ENCODE measurements around the gene RBMS1. TPM values are rescaled to one million over a fixed set of nuclear protein-coding genes. Genes with fewer than 3 reads are reported as not detected.

RBMS1 gene
- total RNA-seq, 4 donors from 2014 or later: 26.3 to 52.5 (median 37.5) TPM

DNA sequence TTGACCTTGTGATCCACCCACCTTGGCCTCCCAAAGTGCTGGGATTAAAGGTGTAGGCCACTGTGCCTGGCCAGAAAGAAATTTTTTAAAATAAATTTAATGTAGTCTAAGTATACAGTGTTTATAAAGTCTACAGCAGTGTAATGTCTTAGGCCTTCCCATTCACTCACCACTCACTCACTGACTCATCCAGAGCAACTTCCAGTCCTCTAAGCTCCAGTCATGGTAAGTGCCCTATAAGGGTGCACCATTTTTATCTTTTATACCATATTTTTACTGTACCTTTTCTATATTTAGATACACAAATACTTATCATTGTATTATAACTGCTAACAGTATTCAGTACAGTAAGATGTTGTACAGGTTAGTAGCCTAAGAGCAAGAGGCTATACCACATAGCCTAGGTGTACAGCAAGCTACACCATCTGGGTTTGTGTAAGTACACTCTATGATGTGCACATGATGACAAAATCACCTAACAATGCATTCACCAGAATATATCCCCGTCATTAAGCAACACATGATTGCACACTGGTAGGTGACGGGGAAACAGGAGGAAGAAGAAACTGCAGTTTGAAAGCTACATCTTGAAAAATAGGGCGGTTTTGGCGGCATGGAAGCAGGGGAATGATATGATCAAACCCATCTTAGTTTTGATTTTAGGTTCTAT lies 188.4 kb downstream of the RBMS1 start:
- intact Hi-C loops (cut with DNase I): no loop called here
- peaks cover 0 to 65% (median 5%) of the 10 kb centered on the region in 3 donors for H3K36me3 ChIP-seq
- peaks cover 0 to 17% (median 0%) of the 10 kb centered on the region in 3 donors for H3K4me1 ChIP-seq
- TF ChIP-seq POLR2A (IDR thresholded peaks at IDR 0.05): no peak
- TF ChIP-seq, protein P1, sequence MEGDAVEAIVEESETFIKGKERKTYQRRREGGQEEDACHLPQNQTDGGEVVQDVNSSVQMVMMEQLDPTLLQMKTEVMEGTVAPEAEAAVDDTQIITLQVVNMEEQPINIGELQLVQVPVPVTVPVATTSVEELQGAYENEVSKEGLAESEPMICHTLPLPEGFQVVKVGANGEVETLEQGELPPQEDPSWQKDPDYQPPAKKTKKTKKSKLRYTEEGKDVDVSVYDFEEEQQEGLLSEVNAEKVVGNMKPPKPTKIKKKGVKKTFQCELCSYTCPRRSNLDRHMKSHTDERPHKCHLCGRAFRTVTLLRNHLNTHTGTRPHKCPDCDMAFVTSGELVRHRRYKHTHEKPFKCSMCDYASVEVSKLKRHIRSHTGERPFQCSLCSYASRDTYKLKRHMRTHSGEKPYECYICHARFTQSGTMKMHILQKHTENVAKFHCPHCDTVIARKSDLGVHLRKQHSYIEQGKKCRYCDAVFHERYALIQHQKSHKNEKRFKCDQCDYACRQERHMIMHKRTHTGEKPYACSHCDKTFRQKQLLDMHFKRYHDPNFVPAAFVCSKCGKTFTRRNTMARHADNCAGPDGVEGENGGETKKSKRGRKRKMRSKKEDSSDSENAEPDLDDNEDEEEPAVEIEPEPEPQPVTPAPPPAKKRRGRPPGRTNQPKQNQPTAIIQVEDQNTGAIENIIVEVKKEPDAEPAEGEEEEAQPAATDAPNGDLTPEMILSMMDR (IDR thresholded peaks at IDR 0.05): no peak
- WGBS, 2 donors: 83 to 90% methylated on average over 4 of the region's 4 CpGs
- no peaks in the 10 kb centered on the region for H3K27me3 ChIP-seq
- DNase-seq: no peak
- H3K4me3 ChIP-seq: no peak overlapping the region
- H3K27ac ChIP-seq: no peak overlapping the region
- H3K9me3 ChIP-seq: no peaks in the 10 kb centered on the region

DNA sequence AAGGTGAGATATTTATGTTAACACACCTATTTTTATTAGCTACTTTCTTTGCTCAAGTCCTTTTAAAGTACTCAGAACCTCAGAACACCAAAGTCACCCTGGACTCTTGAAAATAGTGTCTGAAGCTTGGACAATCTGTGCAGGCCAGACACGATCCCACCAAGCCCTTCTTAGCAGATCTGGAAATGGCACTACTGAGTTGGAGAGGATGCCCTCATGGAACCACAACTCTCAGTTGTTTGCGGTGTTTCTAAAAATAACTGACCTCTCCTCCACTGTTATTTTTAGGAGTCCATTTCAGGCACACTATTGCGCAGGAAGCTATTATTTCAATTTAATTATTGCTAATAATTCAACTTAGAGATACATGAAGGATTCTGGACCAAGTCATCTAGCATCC lies 190.1 kb downstream of the RBMS1 start:
- WGBS, 2 donors: 80 to 98% methylated on average over 3 of the region's 3 CpGs
- TF ChIP-seq, protein P1 (IDR thresholded peaks at IDR 0.05): no peak
- no peak for DNase-seq
- H3K27me3 ChIP-seq: no peaks in the 10 kb centered on the region
- intact Hi-C loops (cut with DNase I): no loop called here
- H3K4me3 ChIP-seq: no peak overlapping the region
- H3K4me1 ChIP-seq: peaks cover 0 to 9% (median 0%) of the 10 kb centered on the region in 3 donors
- H3K36me3 ChIP-seq: peaks cover 0 to 70% (median 5%) of the 10 kb centered on the region in 3 donors
- H3K27ac ChIP-seq: no peak overlapping the region
- no peaks in the 10 kb centered on the region for H3K9me3 ChIP-seq

DNA sequence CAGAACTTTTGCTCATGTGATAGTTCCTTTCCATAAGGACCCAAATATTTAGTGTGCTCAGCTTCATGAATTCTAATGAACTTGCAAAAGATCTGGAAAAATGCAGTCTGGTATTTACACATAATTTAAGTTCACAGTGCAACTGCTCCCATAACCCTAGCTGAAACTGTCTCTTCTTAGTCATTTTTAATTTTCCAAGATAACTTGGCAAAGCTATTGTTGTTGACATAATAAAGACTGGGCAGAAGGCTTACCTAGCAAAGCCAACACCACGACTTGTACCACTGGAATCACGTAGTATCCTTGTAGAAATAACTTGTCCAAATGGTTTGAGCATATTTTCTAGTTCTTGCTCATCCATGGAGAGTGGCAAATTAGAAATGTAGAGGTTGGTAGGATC lies 190.5 kb downstream of the RBMS1 start:
- intact Hi-C loops (cut with DNase I): no loop called here
- DNase-seq: no peak
- H3K36me3 ChIP-seq: peaks cover 0 to 74% (median 5%) of the 10 kb centered on the region in 3 donors
- no peak overlapping the region for H3K27ac ChIP-seq
- no peak overlapping the region for H3K4me3 ChIP-seq
- peaks cover 0 to 9% (median 0%) of the 10 kb centered on the region in 3 donors for H3K4me1 ChIP-seq
- H3K27me3 ChIP-seq: no peaks in the 10 kb centered on the region
- TF ChIP-seq, protein P1 (IDR thresholded peaks at IDR 0.05): no peak
- no peak for TF ChIP-seq POLR2A (IDR thresholded peaks at IDR 0.05)
- 80 to 81% methylated on average over 2 of the region's 2 CpGs for WGBS, 2 donors
- H3K9me3 ChIP-seq: no peaks in the 10 kb centered on the region

DNA sequence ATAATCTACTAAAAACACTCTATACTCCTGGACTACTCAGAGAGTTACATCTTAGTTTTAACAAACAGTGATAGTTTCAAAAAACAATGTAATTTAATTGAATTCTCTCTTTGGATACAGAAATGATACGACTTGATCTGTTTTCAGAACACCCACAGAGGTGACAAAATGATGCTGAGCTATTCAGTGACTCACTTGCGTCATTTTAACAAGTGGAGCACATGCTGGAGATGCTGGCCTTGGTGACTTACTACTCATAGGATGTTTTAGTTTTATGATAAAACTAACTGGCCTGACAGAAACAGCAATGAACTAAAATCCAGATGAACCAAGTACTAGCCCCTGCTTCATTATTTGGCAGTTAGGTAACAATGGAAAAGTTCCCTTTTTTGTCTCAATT lies 192.2 kb downstream of the RBMS1 start:
- Histone ChIP-seq H3K4me1 (peaks cover 0 to 9% (median 0%) of the 10 kb centered on the region in 3 donors), H3K27me3 (no peaks in the 10 kb centered on the region), H3K9me3 (no peaks in the 10 kb centered on the region), H3K4me3 (no peak overlapping the region), H3K27ac (no peak overlapping the region), H3K36me3 (peaks cover 0 to 91% (median 5%) of the 10 kb centered on the region in 3 donors)
- 71 to 81% methylated on average over 2 of the region's 2 CpGs for WGBS, 2 donors
- intact Hi-C loops (cut with DNase I): no loop called here
- TF ChIP-seq, protein P1 (IDR thresholded peaks at IDR 0.05): no peak
- no peak for TF ChIP-seq POLR2A (IDR thresholded peaks at IDR 0.05)
- no peak for DNase-seq

DNA sequence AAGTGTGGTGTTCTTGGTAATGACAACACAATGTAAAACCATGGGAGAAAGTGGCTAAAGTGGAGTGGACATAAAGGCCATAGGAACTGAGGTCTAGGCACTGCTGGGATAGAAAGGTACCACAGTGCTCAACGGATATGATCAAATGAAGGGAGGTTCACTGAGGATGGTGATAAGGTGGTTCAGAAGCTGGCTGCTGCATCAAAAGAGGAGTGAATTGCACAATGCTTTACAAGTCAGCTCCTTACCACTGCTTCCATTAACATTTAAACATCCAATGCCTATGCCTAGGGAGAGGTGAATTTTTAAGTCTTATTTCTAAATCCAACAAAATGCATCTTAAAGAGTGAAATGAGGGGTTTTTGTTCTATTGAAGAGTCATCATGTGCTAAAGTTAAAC lies 193.4 kb downstream of the RBMS1 start:
- no peak for TF ChIP-seq POLR2A (IDR thresholded peaks at IDR 0.05)
- TF ChIP-seq, protein P1 (IDR thresholded peaks at IDR 0.05): no peak
- Histone ChIP-seq H3K4me3 (no peak overlapping the region), H3K36me3 (peaks cover 0 to 95% (median 5%) of the 10 kb centered on the region in 3 donors), H3K9me3 (no peaks in the 10 kb centered on the region), H3K27me3 (no peaks in the 10 kb centered on the region), H3K27ac (no peak overlapping the region), H3K4me1 (peaks cover 0 to 11% (median 0%) of the 10 kb centered on the region in 3 donors)
- intact Hi-C loops (cut with DNase I): no loop called here
- 94 to 95% methylated on average over 1 of the region's 1 CpG for WGBS, 2 donors
- no peak for DNase-seq

Data from esophagus squamous epithelium (tissue), 5 donors.